ENCODE data around the gene ATP1A2. TPM values are rescaled to one million over a fixed set of nuclear protein-coding genes. Genes with fewer than 3 reads are reported as not detected.

Gene ATP1A2
- total and polyA plus RNA-seq, 2 experiments from 2014 or later, result 11.3 to 40.9 TPM

DNA sequence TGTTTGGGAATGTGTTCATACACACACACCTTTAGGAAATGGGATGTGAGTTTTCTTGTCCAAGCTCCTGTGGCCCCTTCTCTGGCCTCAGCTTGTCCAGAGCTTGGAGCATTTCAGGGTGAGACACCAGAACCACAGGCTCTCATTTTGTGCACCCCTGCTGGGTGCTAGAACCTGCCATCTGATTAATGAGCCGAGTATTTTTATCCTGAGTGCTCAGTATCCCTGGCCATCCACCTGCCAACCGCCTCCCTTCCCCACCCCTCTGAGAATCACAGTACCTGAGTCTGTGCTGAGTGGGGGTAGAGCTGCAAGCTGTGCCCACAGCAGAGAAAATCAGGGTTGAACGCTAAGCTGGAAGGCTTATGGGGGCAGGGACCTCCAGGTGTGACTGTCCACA is 76.2 kb downstream of the ATP1A2 start:
- TF ChIP-seq, protein P1, sequence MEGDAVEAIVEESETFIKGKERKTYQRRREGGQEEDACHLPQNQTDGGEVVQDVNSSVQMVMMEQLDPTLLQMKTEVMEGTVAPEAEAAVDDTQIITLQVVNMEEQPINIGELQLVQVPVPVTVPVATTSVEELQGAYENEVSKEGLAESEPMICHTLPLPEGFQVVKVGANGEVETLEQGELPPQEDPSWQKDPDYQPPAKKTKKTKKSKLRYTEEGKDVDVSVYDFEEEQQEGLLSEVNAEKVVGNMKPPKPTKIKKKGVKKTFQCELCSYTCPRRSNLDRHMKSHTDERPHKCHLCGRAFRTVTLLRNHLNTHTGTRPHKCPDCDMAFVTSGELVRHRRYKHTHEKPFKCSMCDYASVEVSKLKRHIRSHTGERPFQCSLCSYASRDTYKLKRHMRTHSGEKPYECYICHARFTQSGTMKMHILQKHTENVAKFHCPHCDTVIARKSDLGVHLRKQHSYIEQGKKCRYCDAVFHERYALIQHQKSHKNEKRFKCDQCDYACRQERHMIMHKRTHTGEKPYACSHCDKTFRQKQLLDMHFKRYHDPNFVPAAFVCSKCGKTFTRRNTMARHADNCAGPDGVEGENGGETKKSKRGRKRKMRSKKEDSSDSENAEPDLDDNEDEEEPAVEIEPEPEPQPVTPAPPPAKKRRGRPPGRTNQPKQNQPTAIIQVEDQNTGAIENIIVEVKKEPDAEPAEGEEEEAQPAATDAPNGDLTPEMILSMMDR (IDR thresholded peaks at IDR 0.05; ENCODE audit: low read depth, low read length), result no peak
- Histone ChIP-seq H3K27me3 (no peaks in the 10 kb centered on the region), H3K27ac (no peak overlapping the region), H3K4me3 (no peak overlapping the region), H3K4me1 (ENCODE audit: low read depth) (peaks cover 47% of the 10 kb centered on the region), H3K36me3 (no peaks in the 10 kb centered on the region), H3K9me3 (ENCODE audit: low read depth) (no peaks in the 10 kb centered on the region)
- no peak for DNase-seq (ENCODE audit: low read depth in 1 of 2, low spot score in 1 of 2)

DNA sequence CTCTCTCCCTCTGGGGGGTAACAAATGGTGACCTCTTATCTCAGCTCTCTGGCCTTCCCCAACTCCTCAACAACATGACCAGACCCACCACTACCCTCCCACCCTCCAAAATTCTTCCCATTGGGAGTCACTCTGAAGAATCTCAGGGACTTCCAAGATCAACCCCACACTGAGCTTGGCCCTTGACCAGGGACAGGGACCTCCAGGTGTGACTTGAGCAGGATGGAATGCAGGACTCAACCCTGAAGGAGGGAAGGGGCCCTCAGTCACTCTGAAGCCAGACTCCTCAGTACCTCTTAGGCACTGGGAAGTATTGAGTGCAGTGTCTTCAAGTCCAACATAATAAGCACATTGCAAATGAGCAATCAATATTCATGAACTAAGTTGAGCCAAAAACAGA is 76.7 kb downstream of the ATP1A2 start:
- peaks cover 47% of the 10 kb centered on the region for H3K4me1 ChIP-seq (ENCODE audit: low read depth)
- no peaks in the 10 kb centered on the region for H3K9me3 ChIP-seq (ENCODE audit: low read depth)
- H3K27me3 ChIP-seq, result no peaks in the 10 kb centered on the region
- TF ChIP-seq, protein P1 (IDR thresholded peaks at IDR 0.05; ENCODE audit: low read depth, low read length), result no peak
- H3K27ac ChIP-seq, result no peak overlapping the region
- no peaks in the 10 kb centered on the region for H3K36me3 ChIP-seq
- no peak for DNase-seq (ENCODE audit: low read depth in 1 of 2, low spot score in 1 of 2)
- no peak overlapping the region for H3K4me3 ChIP-seq

Other genes with a start within 250 kb of the ATP1A2 start
- 0.14 TPM in 1 of 2 replicates, not detected in the other for gene CFAP45, start 215.6 kb upstream of the ATP1A2 start, total RNA-seq
- not detected in 2 replicates for gene CFAP45, start 215.6 kb upstream of the ATP1A2 start, polyA plus RNA-seq
- 3.8 and 14.4 TPM in 2 replicates for gene TAGLN2, start 190.3 kb upstream of the ATP1A2 start, total RNA-seq
- 17.9 and 18.5 TPM in 2 replicates for gene TAGLN2, start 190.3 kb upstream of the ATP1A2 start, polyA plus RNA-seq
- 1.7 and 4.1 TPM in 2 replicates for gene IGSF9, start 170.1 kb upstream of the ATP1A2 start, total RNA-seq
- gene IGSF9, start 170.1 kb upstream of the ATP1A2 start, polyA plus RNA-seq, result 2.3 and 4.2 TPM in 2 replicates
- not detected in 2 replicates for gene SLAMF9, start 161.5 kb upstream of the ATP1A2 start, total RNA-seq
- gene SLAMF9, start 161.5 kb upstream of the ATP1A2 start, polyA plus RNA-seq, result not detected in 2 replicates
- gene PIGM, start 83.8 kb upstream of the ATP1A2 start, total RNA-seq, result 3.7 and 4.7 TPM in 2 replicates
- gene PIGM, start 83.8 kb upstream of the ATP1A2 start, polyA plus RNA-seq, result 4.9 and 5.9 TPM in 2 replicates
- gene KCNJ10, start 45.6 kb upstream of the ATP1A2 start, total RNA-seq, result 0.11 and 0.42 TPM in 2 replicates
- gene KCNJ10, start 45.6 kb upstream of the ATP1A2 start, polyA plus RNA-seq, result 0.35 and 0.54 TPM in 2 replicates
- gene KCNJ9, start 34.2 kb upstream of the ATP1A2 start, total RNA-seq, result 0.03 and 0.11 TPM in 2 replicates
- 0.09 TPM in 1 of 2 replicates, not detected in the other for gene KCNJ9, start 34.2 kb upstream of the ATP1A2 start, polyA plus RNA-seq
- gene IGSF8, start 17.1 kb upstream of the ATP1A2 start, total RNA-seq, result 23.0 and 29.1 TPM in 2 replicates
- gene IGSF8, start 17.1 kb upstream of the ATP1A2 start, polyA plus RNA-seq, result 21.1 and 32.2 TPM in 2 replicates
- gene ATP1A4, start 35.8 kb downstream of the ATP1A2 start, total RNA-seq, result 0.57 TPM in 1 of 2 replicates, not detected in the other
- 0.16 and 0.21 TPM in 2 replicates for gene ATP1A4, start 35.8 kb downstream of the ATP1A2 start, polyA plus RNA-seq
- gene CASQ1, start 74.8 kb downstream of the ATP1A2 start, total RNA-seq, result 21.4 and 28.3 TPM in 2 replicates
- gene CASQ1, start 74.8 kb downstream of the ATP1A2 start, polyA plus RNA-seq, result 22.5 and 23.6 TPM in 2 replicates
- gene PEA15, start 89.6 kb downstream of the ATP1A2 start, total RNA-seq, result 112 and 194 TPM in 2 replicates
- 64.5 and 93.2 TPM in 2 replicates for gene PEA15, start 89.6 kb downstream of the ATP1A2 start, polyA plus RNA-seq
- 122 and 210 TPM in 2 replicates for gene DCAF8, start 146.8 kb downstream of the ATP1A2 start, total RNA-seq
- 151 and 176 TPM in 2 replicates for gene DCAF8, start 146.8 kb downstream of the ATP1A2 start, polyA plus RNA-seq
- gene PEX19, start 169.4 kb downstream of the ATP1A2 start, total RNA-seq, result 129 and 172 TPM in 2 replicates
- 82.5 and 125 TPM in 2 replicates for gene PEX19, start 169.4 kb downstream of the ATP1A2 start, polyA plus RNA-seq
- gene COPA, start 227.5 kb downstream of the ATP1A2 start, total RNA-seq, result 115 and 129 TPM in 2 replicates
- gene COPA, start 227.5 kb downstream of the ATP1A2 start, polyA plus RNA-seq, result 139 and 157 TPM in 2 replicates
- gene NCSTN, start 227.6 kb downstream of the ATP1A2 start, total RNA-seq, result 55.4 and 65.8 TPM in 2 replicates
- 97.8 and 113 TPM in 2 replicates for gene NCSTN, start 227.6 kb downstream of the ATP1A2 start, polyA plus RNA-seq